ENCODE data around the gene RTEL1. TPM values are rescaled to one million over a fixed set of nuclear protein-coding genes. Genes with fewer than 3 reads are reported as not detected.
"Not testable (repeated sequence)": the region's sequence is repeated elsewhere in the genome, so short reads cannot be mapped to it uniquely, and the experiment has no call there.

RTEL1 gene
- total and polyA plus RNA-seq, 9 donors, result 6.2 to 44.2 (median 21.3) TPM

DNA sequence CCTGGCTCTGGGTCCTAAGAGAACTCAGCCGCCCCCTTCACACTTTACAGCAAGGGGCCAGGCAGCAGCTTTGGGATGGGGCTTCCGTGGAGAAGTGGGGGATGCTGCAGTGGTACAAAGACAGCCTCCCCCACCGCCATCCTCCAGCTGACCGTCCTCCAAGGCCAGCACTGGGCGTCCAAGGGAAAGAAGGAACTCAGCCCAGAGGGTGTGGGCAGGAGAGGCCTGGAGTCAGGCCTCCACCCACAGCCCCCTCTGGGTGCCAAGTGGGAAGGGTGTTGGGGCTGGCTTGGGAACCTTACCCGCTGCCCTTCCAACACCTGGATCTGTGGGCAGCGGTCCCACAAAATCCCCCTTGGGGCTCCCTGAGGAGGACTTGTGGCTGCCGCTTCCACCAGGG is 18.0 kb upstream of the RTEL1 start:
- Histone ChIP-seq H3K27ac (no peak overlapping the region), H3K36me3 (no peaks in the 10 kb centered on the region), H3K4me3 (no peak overlapping the region), H3K9me3 (no peaks in the 10 kb centered on the region), H3K4me1 (ENCODE audit: insufficient read depth) (peaks cover 12% of the 10 kb centered on the region), H3K27me3 (no peaks in the 10 kb centered on the region)
- TF ChIP-seq EP300 (IDR thresholded peaks at IDR 0.05), result no peak
- TF ChIP-seq POLR2A (IDR thresholded peaks at IDR 0.05), result no peak
- TF ChIP-seq, protein P1, sequence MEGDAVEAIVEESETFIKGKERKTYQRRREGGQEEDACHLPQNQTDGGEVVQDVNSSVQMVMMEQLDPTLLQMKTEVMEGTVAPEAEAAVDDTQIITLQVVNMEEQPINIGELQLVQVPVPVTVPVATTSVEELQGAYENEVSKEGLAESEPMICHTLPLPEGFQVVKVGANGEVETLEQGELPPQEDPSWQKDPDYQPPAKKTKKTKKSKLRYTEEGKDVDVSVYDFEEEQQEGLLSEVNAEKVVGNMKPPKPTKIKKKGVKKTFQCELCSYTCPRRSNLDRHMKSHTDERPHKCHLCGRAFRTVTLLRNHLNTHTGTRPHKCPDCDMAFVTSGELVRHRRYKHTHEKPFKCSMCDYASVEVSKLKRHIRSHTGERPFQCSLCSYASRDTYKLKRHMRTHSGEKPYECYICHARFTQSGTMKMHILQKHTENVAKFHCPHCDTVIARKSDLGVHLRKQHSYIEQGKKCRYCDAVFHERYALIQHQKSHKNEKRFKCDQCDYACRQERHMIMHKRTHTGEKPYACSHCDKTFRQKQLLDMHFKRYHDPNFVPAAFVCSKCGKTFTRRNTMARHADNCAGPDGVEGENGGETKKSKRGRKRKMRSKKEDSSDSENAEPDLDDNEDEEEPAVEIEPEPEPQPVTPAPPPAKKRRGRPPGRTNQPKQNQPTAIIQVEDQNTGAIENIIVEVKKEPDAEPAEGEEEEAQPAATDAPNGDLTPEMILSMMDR (IDR thresholded peaks at IDR 0.05), result no peak
- 46 to 61% (median 61%) methylated on average over 7 to 8 of the region's 8 CpGs for WGBS, 3 donors
- DNase-seq, result peak in 2 of 5 donors; percentile 34 to 51
- intact Hi-C loops (cut with DNase I), result loop anchor here in 1 of 4 donors (10.0 kb wide), 1 partner anchor 105 kb away; the partner anchor contains the start of gene PTK6

DNA sequence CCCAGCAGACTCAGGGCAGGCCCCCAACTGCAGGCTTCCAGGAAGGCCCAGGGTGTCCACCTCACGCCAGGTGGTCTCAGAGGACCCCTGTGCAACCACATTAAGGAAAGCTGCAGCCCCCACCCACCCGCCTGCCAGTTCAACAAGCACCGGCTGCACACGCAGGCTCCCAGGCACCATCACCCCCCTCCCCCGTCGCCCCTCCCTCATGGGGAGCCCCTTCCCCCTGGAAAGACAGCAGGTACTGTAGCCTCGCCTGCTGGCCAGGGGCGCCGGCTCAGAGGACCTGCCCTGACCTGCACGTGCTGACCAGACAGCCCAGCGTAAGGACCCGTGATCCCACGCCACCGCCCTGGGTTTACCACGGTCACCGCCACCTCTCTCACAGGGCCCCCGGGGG is 17.4 kb upstream of the RTEL1 start:
- H3K4me1 ChIP-seq (ENCODE audit: insufficient read depth), result peaks cover 12% of the 10 kb centered on the region
- not testable (repeated sequence) for H3K9me3 ChIP-seq, H3K27me3 ChIP-seq, H3K36me3 ChIP-seq, H3K4me3 ChIP-seq, H3K27ac ChIP-seq
- peak in 3 of 5 donors; percentile 48 to 67 (median 65) for DNase-seq
- 36 to 100% (median 69%) methylated on average over 2 to 16 of the region's 17 CpGs for WGBS, 3 donors
- intact Hi-C loops (cut with DNase I), result loop anchor here in 1 of 4 donors (10.0 kb wide), 1 partner anchor 106 kb away; the partner anchor contains the start of gene PTK6

DNA sequence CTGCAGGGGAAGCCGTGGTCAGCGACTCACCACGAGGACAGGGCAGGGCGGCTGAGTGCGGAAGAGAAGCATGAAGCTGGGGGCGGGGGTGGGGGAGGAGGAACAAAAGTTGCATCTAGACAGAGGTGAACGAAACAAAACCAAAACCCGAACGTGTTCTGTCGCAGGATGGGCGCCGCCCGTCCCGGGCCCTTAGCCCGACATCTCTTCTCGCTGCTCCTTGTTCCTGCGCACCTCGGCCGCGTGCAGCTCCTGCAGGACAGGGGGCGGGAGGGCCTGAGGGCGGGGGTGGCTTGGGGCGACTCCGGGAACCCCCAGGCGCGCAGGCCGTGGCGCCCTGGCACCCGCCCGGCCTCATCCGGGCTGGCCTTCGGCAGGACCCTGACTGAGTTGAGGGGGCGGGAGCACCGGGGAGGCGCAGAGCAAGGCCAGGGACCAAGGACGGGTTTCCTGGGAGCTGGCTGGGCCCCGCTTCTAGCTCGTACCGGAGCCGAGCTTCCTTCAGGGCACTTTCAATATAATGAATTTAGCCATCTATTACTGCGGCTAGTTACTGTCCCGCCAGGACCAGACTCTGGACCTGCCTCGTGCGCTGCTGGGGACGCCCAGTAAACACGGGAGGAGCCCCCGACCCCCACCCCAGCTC is 16.8 kb upstream of the RTEL1 start:
- peaks cover 12% of the 10 kb centered on the region for H3K4me1 ChIP-seq (ENCODE audit: insufficient read depth)
- no peaks in the 10 kb centered on the region for H3K9me3 ChIP-seq
- H3K36me3 ChIP-seq, result no peaks in the 10 kb centered on the region
- H3K27me3 ChIP-seq, result no peaks in the 10 kb centered on the region
- H3K27ac ChIP-seq, result peak overlapping the region in 1 of 2 donors; percentile 56
- peak overlapping the region; percentile 38 for H3K4me3 ChIP-seq
- DNase-seq, result no peak
- 1 to 33% (median 19%) methylated on average over 41 to 42 of the region's 47 CpGs for WGBS, 3 donors
- TF ChIP-seq, protein P1 (IDR thresholded peaks at IDR 0.05), result no peak
- TF ChIP-seq EP300 (IDR thresholded peaks at IDR 0.05) (no peak), POLR2A (IDR thresholded peaks at IDR 0.05) (no peak)
- intact Hi-C loops (cut with DNase I), result loop anchor here in 1 of 4 donors (10.0 kb wide), 1 partner anchor 106 kb away; the partner anchor contains the start of gene PTK6

DNA sequence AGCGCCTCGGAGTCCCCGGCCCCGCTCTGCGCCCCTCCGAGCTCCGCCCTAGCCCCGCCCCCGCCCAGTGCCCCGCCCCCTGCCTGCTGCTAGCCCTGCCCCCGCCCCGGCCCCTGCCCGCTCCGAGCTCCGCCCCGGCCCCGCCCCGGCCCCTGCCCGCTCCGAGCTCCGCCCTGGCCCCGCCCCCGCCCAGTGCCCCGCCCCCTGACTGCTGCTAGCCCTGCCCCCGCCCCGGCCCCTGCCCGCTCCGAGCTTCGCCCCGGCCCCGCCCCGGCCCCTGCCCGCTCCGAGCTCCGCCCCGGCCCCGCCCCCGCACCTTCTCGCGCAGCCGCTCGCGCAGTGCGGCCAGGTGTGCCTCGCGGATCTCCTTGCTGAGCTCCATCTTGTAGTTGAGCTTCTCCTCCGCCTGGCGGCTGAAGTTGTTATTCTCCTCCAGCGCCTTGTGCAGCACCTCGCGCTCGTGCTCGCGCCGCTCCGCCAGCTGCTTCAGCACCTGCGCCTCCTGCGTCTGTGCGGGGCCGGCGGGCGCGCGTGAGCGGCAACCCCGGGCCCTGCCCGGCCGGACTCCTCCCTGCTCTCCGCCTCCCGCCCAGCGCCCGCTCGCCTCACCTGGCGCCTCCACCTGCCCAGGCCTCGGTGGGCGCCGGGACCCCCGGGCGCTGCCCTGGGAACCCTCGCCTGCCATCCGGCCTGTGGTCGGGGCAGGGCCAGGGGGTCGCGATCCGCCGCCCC is 16.2 kb upstream of the RTEL1 start:
- TF ChIP-seq, protein P1 (IDR thresholded peaks at IDR 0.05), result peak in 2 of 3 donors; percentile 63 to 76
- TF ChIP-seq POLR2A (IDR thresholded peaks at IDR 0.05), result no peak
- intact Hi-C loops (cut with DNase I), result loop anchor here in 1 of 4 donors (10.0 kb wide), 1 partner anchor 107 kb away; the partner anchor contains the start of gene PTK6

More for the DNA sequence above, 16.2 kb upstream of the RTEL1 start:
- H3K27me3 ChIP-seq, result no peaks in the 10 kb centered on the region
- peak overlapping the region in 1 of 2 donors; percentile 56 for H3K27ac ChIP-seq
- peak overlapping the region; percentile 41 for H3K4me3 ChIP-seq
- peak; percentile 88 to 95 (median 94) for DNase-seq
- peaks cover 12% of the 10 kb centered on the region for H3K4me1 ChIP-seq (ENCODE audit: insufficient read depth)
- H3K9me3 ChIP-seq, result no peaks in the 10 kb centered on the region
- H3K36me3 ChIP-seq, result no peaks in the 10 kb centered on the region
- WGBS, 3 donors, result 1 to 2% (median 2%) methylated on average over 39 to 86 of the region's 86 CpGs
